ENCODE results near the gene RBM18. TPM values are rescaled to one million over a fixed set of nuclear protein-coding genes. Genes with fewer than 3 reads are reported as not detected.

Gene RBM18
- total and polyA plus RNA-seq, 9 donors: 8.3 to 25.0 (median 17.0) TPM

DNA sequence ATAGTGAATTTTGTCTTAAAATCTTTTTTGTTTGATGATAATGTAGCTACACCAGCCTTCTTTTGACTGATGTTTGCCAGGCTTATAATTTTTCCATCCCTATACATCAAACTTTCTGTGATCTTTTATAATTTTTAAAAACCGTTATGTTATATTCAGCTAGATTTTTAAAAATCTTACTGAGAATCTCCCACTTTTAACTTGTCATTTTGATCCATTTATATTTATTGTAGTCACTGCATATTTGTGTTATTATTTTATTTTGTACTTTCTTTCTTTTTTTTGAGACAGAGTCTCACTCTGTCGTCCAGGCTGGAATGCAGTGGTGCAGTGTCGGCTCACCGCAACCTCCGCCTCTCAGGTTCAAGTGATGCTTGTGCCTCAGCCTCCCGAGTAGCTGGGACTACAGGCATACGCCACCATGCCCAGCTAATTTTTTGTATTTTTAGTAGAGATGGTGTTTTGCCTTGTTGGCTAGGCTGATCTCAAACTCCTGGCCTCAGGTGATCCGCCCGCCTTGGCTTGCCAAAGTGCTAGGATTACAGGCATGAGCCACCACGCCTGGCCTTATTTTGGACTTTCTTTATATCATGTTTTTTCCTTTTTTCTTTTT lies 12.8 kb upstream of the RBM18 start:
- H3K36me3 ChIP-seq: no peaks in the 10 kb centered on the region
- no peak overlapping the region for H3K27ac ChIP-seq
- intact Hi-C loops (cut with DNase I): no loop called here
- WGBS, 3 donors: 96 to 98% (median 97%) methylated on average over 10 of the region's 10 CpGs
- no peak overlapping the region for H3K4me3 ChIP-seq
- peaks cover 0 to 3% of the 10 kb centered on the region in 2 donors for H3K9me3 ChIP-seq
- no peak for DNase-seq
- no peaks in the 10 kb centered on the region for H3K4me1 ChIP-seq (ENCODE audit: insufficient read depth)
- H3K27me3 ChIP-seq: no peaks in the 10 kb centered on the region
- TF ChIP-seq, protein P1, sequence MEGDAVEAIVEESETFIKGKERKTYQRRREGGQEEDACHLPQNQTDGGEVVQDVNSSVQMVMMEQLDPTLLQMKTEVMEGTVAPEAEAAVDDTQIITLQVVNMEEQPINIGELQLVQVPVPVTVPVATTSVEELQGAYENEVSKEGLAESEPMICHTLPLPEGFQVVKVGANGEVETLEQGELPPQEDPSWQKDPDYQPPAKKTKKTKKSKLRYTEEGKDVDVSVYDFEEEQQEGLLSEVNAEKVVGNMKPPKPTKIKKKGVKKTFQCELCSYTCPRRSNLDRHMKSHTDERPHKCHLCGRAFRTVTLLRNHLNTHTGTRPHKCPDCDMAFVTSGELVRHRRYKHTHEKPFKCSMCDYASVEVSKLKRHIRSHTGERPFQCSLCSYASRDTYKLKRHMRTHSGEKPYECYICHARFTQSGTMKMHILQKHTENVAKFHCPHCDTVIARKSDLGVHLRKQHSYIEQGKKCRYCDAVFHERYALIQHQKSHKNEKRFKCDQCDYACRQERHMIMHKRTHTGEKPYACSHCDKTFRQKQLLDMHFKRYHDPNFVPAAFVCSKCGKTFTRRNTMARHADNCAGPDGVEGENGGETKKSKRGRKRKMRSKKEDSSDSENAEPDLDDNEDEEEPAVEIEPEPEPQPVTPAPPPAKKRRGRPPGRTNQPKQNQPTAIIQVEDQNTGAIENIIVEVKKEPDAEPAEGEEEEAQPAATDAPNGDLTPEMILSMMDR (IDR thresholded peaks at IDR 0.05): no peak
- no peak for TF ChIP-seq POLR2A (IDR thresholded peaks at IDR 0.05)
- TF ChIP-seq EP300 (IDR thresholded peaks at IDR 0.05): no peak

DNA sequence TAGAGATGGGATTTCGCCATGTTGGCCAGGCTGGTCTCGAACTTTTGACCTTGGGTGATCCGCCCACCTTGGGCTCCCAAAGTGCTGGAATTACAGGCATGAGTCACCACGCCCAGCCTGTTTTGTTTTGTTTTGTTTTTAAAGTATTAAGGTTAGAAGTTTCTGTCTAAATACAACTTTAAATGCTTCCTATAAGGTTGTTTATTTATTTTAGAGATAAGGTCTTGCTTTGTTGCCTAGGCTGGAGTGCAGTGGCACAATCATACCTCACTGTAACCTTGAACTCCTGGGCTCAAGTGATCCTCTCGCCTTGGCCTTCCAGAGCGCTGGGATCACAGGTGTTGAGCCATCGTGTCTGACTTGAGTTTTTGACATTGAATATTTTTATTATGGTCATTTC lies 11.5 kb upstream of the RBM18 start:
- no peak overlapping the region for H3K4me3 ChIP-seq
- H3K9me3 ChIP-seq: peaks cover 0 to 3% of the 10 kb centered on the region in 2 donors
- DNase-seq: no peak
- no peaks in the 10 kb centered on the region for H3K36me3 ChIP-seq
- intact Hi-C loops (cut with DNase I): no loop called here
- TF ChIP-seq, protein P1 (IDR thresholded peaks at IDR 0.05): no peak
- TF ChIP-seq EP300 (IDR thresholded peaks at IDR 0.05) (no peak), POLR2A (IDR thresholded peaks at IDR 0.05) (no peak)
- H3K27me3 ChIP-seq: no peaks in the 10 kb centered on the region
- 92% methylated on average over 7 of the region's 7 CpGs for WGBS, 3 donors
- no peak overlapping the region for H3K27ac ChIP-seq
- no peaks in the 10 kb centered on the region for H3K4me1 ChIP-seq (ENCODE audit: insufficient read depth)

DNA sequence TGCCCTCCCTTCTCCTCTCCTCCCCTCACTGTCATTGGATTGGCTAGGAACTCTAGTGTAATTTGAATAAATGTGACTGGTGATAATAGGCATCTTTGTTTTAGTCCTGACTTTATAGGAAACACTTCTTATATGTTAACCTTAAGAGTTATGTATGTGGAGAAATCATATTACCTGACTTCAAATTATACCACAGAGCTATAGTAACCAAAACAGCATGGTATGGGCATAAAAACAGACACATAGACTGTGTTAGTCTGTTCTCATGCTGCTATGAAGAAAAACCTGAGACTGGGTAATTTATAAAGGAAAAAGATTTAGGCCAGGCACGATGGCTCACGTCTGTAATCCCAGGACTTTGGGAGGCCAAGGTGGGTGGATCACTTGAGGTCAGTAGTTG lies 9.4 kb upstream of the RBM18 start:
- intact Hi-C loops (cut with DNase I): no loop called here
- DNase-seq: no peak

DNA sequence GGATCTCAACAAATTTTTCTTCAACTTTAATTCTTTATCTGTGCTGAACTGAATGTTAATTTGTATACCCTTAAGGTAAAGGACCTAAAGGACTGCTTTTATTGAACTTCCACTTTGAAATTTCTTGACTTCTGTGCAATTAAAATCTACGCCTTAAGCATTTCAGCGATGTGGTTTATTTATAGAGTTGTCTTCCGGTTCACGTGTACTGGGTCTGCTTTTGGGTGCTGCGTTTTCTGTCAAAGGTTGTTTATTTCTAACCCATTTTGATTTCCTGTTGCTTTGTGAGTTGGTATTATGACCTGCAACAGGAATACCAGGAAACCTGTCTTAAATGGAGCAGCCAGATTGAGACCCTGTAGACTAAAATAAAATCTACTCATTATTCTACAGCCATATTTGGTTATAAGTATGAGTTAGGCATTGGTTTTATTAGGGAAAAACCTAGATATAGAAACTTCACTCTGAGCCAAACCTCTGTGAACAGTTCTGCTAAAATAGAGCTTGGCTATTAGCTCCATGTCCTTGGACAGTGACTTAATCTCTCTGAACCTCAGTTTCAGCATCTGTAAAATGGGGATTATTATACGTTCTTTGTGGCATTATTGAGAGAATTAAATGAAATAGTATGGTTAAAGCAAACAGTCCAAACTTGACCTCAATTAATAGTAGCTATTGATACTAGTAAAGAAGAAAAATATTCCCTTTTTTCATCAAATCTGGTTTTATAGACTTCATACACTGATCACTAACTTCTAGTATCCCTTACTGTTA lies 3.6 kb upstream of the RBM18 start:
- DNase-seq: no peak
- intact Hi-C loops (cut with DNase I): loop anchor here in 1 of 4 donors (10.0 kb wide), 1 partner anchor 173 kb away; the partner anchor contains the start of gene TTLL11
- no peak overlapping the region for H3K4me3 ChIP-seq
- no peaks in the 10 kb centered on the region for H3K27me3 ChIP-seq
- TF ChIP-seq, protein P1 (IDR thresholded peaks at IDR 0.05): no peak
- TF ChIP-seq EP300 (IDR thresholded peaks at IDR 0.05) (no peak), POLR2A (IDR thresholded peaks at IDR 0.05) (no peak)
- H3K27ac ChIP-seq: no peak overlapping the region
- WGBS, 3 donors: 81 to 87% (median 84%) methylated on average over 6 of the region's 6 CpGs
- H3K9me3 ChIP-seq: no peaks in the 10 kb centered on the region
- no peaks in the 10 kb centered on the region for H3K36me3 ChIP-seq
- H3K4me1 ChIP-seq (ENCODE audit: insufficient read depth): peaks cover 7% of the 10 kb centered on the region

More for the DNA sequence above, 9.4 kb upstream of the RBM18 start:
- Histone ChIP-seq H3K27ac (no peak overlapping the region), H3K9me3 (peaks cover 0 to 3% of the 10 kb centered on the region in 2 donors), H3K36me3 (no peaks in the 10 kb centered on the region), H3K4me1 (ENCODE audit: insufficient read depth) (no peaks in the 10 kb centered on the region), H3K4me3 (no peak overlapping the region), H3K27me3 (no peaks in the 10 kb centered on the region)
- WGBS, 3 donors: 88 to 93% (median 92%) methylated on average over 2 of the region's 2 CpGs
- TF ChIP-seq POLR2A (IDR thresholded peaks at IDR 0.05) (no peak), EP300 (IDR thresholded peaks at IDR 0.05) (no peak)
- TF ChIP-seq, protein P1 (IDR thresholded peaks at IDR 0.05): no peak
